Measurements from ENCODE around the gene MSANTD1. TPM values are rescaled to one million over a fixed set of nuclear protein-coding genes. Genes with fewer than 3 reads are reported as not detected.

MSANTD1 gene
- total RNA-seq, 1 experiment from 2014 or later, result 0.12 TPM

DNA sequence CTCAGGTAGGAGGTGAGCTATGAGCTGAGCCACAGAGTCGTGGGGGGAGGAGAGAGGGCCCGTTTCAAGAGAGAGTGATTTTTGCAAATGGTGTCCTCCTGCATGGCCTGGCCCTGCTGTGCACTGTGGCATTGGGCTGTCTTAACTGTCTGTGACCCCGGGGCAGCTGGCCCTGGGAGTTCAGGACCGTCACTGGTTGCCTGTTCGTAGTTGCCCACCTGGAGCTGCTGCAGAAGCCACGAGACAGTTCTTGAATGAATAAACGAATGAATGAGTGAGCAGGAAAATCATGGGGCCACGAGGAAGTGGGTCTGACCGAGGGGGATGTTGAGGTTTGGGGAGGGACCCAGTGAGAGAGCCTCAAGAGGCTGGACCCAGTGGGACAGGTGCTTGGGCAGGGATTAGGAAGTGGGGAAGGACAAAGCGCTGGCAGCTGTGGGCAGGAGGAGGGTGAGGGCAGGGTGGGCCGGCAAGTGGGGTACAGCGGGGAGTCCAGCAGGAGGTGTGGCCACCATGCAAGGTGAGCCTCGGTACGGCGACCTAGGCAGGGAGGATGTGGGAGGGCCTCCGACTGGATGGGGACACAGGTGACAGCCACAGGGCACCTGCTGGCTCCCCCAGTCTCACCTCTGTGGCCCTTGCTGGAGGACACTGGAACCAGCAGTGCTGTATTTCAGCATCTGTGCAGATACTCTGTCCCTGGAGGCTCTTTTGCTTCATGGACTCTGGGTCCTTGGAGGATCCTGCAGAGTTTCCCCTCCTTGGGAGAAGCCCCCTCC, 54.0 kb downstream of the MSANTD1 start:
- DNase-seq (ENCODE audit: low read depth), result no peak

DNA sequence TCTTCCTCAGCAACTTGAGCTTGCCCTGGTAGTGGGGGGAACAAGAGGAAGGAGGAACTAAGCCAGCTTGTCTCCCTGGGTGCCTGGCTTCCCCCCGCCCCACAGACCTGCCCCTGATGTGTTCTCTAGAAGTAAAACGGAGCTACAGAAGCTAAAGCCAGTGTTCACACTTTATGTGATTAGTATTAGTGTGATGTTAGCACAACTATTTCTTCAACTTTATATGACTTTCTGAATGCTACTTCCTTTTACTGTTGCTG, 54.5 kb downstream of the MSANTD1 start:
- DNase-seq (ENCODE audit: low read depth), result no peak

DNA sequence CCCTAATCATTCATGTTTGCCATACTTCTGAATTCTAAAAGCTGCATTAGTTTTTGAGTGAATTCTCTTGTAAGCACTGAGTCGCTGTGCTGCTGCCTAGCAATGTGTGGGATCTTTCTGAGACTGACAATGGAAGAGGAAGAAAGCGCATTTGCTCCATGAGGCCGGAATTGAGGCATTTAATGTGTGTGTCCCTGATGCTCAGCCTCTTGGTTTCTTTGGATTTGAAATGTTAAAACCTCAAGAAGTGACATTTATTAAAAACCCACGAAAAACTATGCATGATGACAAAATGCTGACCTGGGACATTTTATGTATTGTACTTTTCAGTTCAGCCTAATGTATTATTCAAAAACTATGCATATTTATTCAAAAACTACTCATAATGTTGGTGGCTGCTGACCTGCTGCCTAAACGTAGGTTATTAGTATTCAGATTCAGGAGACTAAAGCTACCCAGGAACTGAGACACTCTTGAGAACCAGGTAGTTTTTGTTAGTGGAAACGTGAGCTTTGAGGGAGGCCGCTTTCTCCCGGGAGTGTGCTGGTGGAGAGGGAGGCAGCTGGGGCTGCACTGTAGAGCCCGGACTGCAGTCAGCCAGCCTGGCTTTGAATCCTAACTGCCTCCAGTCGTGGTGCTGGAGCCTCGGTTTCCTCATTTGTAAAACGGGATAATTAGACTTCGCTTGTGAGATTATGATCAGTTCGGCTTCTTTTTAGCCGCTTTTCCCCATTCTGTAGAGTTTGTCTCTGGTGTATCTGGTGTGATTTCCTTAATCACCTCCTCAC, 55.2 kb downstream of the MSANTD1 start:
- no peak for DNase-seq (ENCODE audit: low read depth)

DNA sequence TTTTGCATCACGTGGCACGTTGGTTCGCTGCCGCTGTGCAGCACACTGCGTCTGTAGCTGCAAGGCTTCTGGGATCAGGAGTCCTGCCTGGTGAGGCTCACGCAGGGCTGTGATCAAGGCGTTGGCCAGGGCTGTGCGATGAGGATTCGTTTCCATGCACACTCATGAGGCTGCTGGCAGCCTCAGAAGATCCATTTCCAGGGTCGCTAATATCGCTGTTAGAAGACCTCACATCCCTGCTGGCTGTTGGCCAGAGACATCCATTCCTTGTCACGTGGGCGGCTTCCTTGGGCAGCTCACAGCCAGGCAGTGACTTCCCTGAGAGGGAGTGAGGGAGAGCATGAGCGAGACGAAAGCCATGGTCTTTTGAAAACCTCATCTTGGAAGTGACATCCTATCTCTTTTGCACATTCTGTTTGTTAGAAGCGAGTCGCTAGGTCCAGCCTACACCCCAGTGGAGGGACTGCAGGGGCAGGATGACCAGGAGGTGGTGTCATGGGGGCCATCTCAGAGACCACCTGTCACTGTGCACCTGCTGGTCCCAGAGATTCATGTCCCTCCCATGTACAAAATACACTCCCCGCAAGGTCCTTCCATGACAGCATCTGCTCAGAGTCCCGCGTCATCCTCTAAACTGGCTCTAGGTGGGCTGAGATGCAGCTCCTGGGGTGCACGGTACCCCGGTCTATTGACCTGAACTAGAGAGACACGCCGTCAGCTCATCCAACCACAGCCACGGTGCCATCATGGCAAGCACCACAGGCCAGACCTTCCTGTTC, 56.1 kb downstream of the MSANTD1 start:
- DNase-seq (ENCODE audit: low read depth), result no peak

DNA sequence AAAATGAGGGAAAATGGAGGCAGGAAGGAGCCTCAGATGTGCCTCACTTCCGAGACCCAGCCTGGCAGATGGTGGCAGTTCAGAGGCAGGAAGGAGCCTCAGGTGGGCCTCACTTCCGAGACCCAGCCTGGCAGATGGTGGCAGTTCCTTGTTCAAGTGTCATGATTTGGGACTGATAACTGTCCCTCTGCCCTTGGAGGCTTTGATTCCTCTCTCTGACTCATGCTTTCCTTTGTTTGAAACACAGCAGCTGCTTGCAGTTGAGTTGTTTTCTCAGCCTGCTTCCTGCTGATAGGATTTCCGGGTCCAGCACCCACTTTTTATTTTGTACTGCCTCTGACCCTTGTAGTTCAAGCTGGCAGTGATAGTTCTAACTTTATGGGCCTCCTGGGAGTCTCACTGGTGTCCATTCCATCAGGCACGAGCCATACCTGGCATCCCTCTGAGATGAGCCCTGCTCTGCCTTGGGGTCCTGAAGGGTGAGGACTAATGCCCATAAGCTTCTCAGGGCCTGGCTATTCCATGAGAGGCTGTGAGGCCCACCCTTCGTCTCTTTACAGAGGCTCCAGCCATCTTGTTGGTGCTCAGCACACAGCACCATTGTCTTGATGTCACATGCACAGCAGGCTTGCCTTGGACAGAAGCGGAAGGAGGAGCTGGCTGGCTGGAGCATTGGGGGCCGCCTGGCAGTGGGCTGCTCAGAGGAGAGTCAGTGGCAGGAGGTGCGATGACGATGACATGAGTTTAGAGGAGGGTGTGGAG, 56.8 kb downstream of the MSANTD1 start:
- DNase-seq (ENCODE audit: low read depth), result no peak

Other genes starting within 250 kb of the MSANTD1 start
- not detected in 2 replicates for gene HTT-AS, start 174.6 kb upstream of the MSANTD1 start, total RNA-seq (2014; rRNA removed; shearing (Covaris generic))
- 11.7 and 19.6 TPM in 2 replicates for gene HTT, start 174.5 kb upstream of the MSANTD1 start, total RNA-seq (2014; rRNA removed; shearing (Covaris generic))
- gene RGS12, start 43.9 kb downstream of the MSANTD1 start, total RNA-seq (2014; rRNA removed; shearing (Covaris generic)), result 7.6 and 9.2 TPM in 2 replicates
- not detected in 2 replicates for gene HGFAC, start 192.8 kb downstream of the MSANTD1 start, total RNA-seq (2014; rRNA removed; shearing (Covaris generic))
- not detected in 2 replicates for gene DOK7, start 214.1 kb downstream of the MSANTD1 start, total RNA-seq (2014; rRNA removed; shearing (Covaris generic))

All from RPMI7951 (cell line).